PFSK-1 (cell line): Measurements from ENCODE around the gene FPR2.

Experiments
- FOXP2 ChIP-seq: optimal IDR thresholded peaks from 2 replicates; pipeline ENCODE3; 2011; ENCODE audit warnings: borderline replicate concordance, control low read depth, inconsistent platforms; ENCODE audit not compliant: insufficient read depth; ENCODE audit errors: extremely low read length, extremely low read depth
- POLR2AphosphoS5 ChIP-seq: IDR thresholded peaks from 2 replicates; pipeline ENCODE4 v1.6.1; 2012; ENCODE audit warnings: low read depth, mild to moderate bottlenecking, control low read depth, low read length, moderate library complexity
- SIN3A ChIP-seq: IDR thresholded peaks from 2 replicates; pipeline ENCODE4 v1.6.1; 2012; ENCODE audit warnings: mild to moderate bottlenecking, low read length, moderate library complexity, borderline replicate concordance; ENCODE audit not compliant: insufficient read depth
- TAF1 ChIP-seq: IDR thresholded peaks from 2 replicates; pipeline ENCODE4 v1.6.1; 2012; ENCODE audit warnings: low read length, control low read depth, borderline replicate concordance; ENCODE audit not compliant: insufficient read depth
- TF ChIP-seq, protein P1 (sequence below), 2 experiments: IDR thresholded peaks; 2 replicates each; pipeline versions ENCODE4 v1.6.1 to v1.8.0; 2011 to 2012; ENCODE audit warnings: low read depth in 2 of 2, low read length in 2 of 2, control low read depth in 1 of 2, inconsistent platforms in 1 of 2, mild to moderate bottlenecking in 1 of 2, moderate library complexity in 1 of 2; ENCODE audit not compliant: insufficient read depth in 1 of 2

Gene FPR2

GRCh38 chr19:51742789-51743188 is 18.2 kb upstream of the FPR2 start:
- TF ChIP-seq POLR2AphosphoS5 (no peak), TAF1 (no peak), SIN3A (no peak), FOXP2 (no peak)
- TF ChIP-seq, protein P1, sequence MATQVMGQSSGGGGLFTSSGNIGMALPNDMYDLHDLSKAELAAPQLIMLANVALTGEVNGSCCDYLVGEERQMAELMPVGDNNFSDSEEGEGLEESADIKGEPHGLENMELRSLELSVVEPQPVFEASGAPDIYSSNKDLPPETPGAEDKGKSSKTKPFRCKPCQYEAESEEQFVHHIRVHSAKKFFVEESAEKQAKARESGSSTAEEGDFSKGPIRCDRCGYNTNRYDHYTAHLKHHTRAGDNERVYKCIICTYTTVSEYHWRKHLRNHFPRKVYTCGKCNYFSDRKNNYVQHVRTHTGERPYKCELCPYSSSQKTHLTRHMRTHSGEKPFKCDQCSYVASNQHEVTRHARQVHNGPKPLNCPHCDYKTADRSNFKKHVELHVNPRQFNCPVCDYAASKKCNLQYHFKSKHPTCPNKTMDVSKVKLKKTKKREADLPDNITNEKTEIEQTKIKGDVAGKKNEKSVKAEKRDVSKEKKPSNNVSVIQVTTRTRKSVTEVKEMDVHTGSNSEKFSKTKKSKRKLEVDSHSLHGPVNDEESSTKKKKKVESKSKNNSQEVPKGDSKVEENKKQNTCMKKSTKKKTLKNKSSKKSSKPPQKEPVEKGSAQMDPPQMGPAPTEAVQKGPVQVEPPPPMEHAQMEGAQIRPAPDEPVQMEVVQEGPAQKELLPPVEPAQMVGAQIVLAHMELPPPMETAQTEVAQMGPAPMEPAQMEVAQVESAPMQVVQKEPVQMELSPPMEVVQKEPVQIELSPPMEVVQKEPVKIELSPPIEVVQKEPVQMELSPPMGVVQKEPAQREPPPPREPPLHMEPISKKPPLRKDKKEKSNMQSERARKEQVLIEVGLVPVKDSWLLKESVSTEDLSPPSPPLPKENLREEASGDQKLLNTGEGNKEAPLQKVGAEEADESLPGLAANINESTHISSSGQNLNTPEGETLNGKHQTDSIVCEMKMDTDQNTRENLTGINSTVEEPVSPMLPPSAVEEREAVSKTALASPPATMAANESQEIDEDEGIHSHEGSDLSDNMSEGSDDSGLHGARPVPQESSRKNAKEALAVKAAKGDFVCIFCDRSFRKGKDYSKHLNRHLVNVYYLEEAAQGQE (IDR thresholded peaks at IDR 0.05; ENCODE audit: insufficient read depth in 1 of 2, low read depth in 2 of 2, low read length in 2 of 2), result no peak

- TF ChIP-seq TAF1 (no peak), SIN3A (no peak), FOXP2 (no peak), POLR2AphosphoS5 (no peak)
- TF ChIP-seq, protein P1 (IDR thresholded peaks at IDR 0.05; ENCODE audit: insufficient read depth in 1 of 2, low read depth in 2 of 2, low read length in 2 of 2), result no peak
These were observed 17.6 kb upstream of the FPR2 start for GRCh38 chr19:51743405-51743804.

GRCh38 chr19:51746731-51747130 is 14.2 kb upstream of the FPR2 start:
- TF ChIP-seq TAF1 (no peak), FOXP2 (no peak), POLR2AphosphoS5 (no peak), SIN3A (no peak)
- TF ChIP-seq, protein P1 (IDR thresholded peaks at IDR 0.05; ENCODE audit: insufficient read depth in 1 of 2, low read depth in 2 of 2, low read length in 2 of 2), result no peak

- TF ChIP-seq SIN3A (no peak), TAF1 (no peak), FOXP2 (no peak), POLR2AphosphoS5 (no peak)
- TF ChIP-seq, protein P1 (IDR thresholded peaks at IDR 0.05; ENCODE audit: insufficient read depth in 1 of 2, low read depth in 2 of 2, low read length in 2 of 2), result no peak
These were observed 11.0 kb upstream of the FPR2 start for GRCh38 chr19:51749979-51750378.
